ENCODE results near the gene BDKRB1. TPM values are rescaled to one million over a fixed set of nuclear protein-coding genes. Genes with fewer than 3 reads are reported as not detected.

BDKRB1 gene
- total RNA-seq, result 4.1 TPM

- DNase-seq (ENCODE audit: low spot score), result peak; percentile 41
These were observed at the start of gene BDKRB1 for GRCh38 chr14:96255501-96256366. BDKRB1 (plus strand) TSS chr14:96256210; CDS start chr14:96263683, 7,473 bp downstream.

- no peak for DNase-seq (ENCODE audit: low spot score)
These were observed 49.5 kb upstream of the BDKRB1 start for GRCh38 chr14:96206461-96206860.

GRCh38 chr14:96207686-96208085, 48.3 kb upstream of the BDKRB1 start:
- no peak for DNase-seq (ENCODE audit: low spot score)

- DNase-seq (ENCODE audit: low spot score), result no peak
These were observed 47.3 kb upstream of the BDKRB1 start for GRCh38 chr14:96208739-96209138.

- DNase-seq (ENCODE audit: low spot score), result no peak
These were observed 43.9 kb upstream of the BDKRB1 start for GRCh38 chr14:96212140-96212539.

- no peak for DNase-seq (ENCODE audit: low spot score)
These were observed 43.1 kb upstream of the BDKRB1 start for GRCh38 chr14:96212896-96213295.

- no peak for DNase-seq (ENCODE audit: low spot score)
These were observed 42.0 kb upstream of the BDKRB1 start for GRCh38 chr14:96213871-96214465.

- no peak for DNase-seq (ENCODE audit: low spot score)
These were observed 41.2 kb upstream of the BDKRB1 start for GRCh38 chr14:96214793-96215192.

GRCh38 chr14:96215452-96216244, 40.4 kb upstream of the BDKRB1 start:
- DNase-seq (ENCODE audit: low spot score), result no peak

- no peak for DNase-seq (ENCODE audit: low spot score)
These were observed 39.4 kb upstream of the BDKRB1 start for GRCh38 chr14:96216627-96217026.

GRCh38 chr14:96217376-96217913, 38.6 kb upstream of the BDKRB1 start:
- no peak for DNase-seq (ENCODE audit: low spot score)

GRCh38 chr14:96221109-96221650, 34.8 kb upstream of the BDKRB1 start:
- DNase-seq (ENCODE audit: low spot score), result no peak

- DNase-seq (ENCODE audit: low spot score), result no peak
These were observed 34.2 kb upstream of the BDKRB1 start for GRCh38 chr14:96221841-96222240.

GRCh38 chr14:96224480-96225096, 31.4 kb upstream of the BDKRB1 start:
- no peak for DNase-seq (ENCODE audit: low spot score)

- no peak for DNase-seq (ENCODE audit: low spot score)
These were observed 30.8 kb upstream of the BDKRB1 start for GRCh38 chr14:96225213-96225612.

- no peak for DNase-seq (ENCODE audit: low spot score)
These were observed 30.3 kb upstream of the BDKRB1 start for GRCh38 chr14:96225745-96226151.

- no peak for DNase-seq (ENCODE audit: low spot score)
These were observed 28.6 kb upstream of the BDKRB1 start for GRCh38 chr14:96227428-96227827.

GRCh38 chr14:96229315-96229714, 26.7 kb upstream of the BDKRB1 start:
- no peak for DNase-seq (ENCODE audit: low spot score)

- no peak for DNase-seq (ENCODE audit: low spot score)
These were observed 25.0 kb upstream of the BDKRB1 start for GRCh38 chr14:96231056-96231455.

GRCh38 chr14:96231526-96232130, 24.4 kb upstream of the BDKRB1 start:
- no peak for DNase-seq (ENCODE audit: low spot score)

GRCh38 chr14:96232506-96232905, 23.5 kb upstream of the BDKRB1 start:
- no peak for DNase-seq (ENCODE audit: low spot score)

Measured in mucosa of gallbladder (tissue), 1 donor.